ENCODE results near the gene SAPCD2. TPM values are rescaled to one million over a fixed set of nuclear protein-coding genes. Genes with fewer than 3 reads are reported as not detected.
"Not testable (repeated sequence)": the region's sequence is repeated elsewhere in the genome, so short reads cannot be mapped to it uniquely, and the experiment has no call there.

SAPCD2 gene
- total RNA-seq, 1 donor from 2014 or later = 0.12 TPM

GRCh38 chr9:137068539-137069507 lies 1.5 kb downstream of the SAPCD2 start:
- intact Hi-C loops (cut with micrococcal nuclease) = no loop called here
- ATAC-seq (no peak), DNase-seq (peak; percentile 20)

DNA sequence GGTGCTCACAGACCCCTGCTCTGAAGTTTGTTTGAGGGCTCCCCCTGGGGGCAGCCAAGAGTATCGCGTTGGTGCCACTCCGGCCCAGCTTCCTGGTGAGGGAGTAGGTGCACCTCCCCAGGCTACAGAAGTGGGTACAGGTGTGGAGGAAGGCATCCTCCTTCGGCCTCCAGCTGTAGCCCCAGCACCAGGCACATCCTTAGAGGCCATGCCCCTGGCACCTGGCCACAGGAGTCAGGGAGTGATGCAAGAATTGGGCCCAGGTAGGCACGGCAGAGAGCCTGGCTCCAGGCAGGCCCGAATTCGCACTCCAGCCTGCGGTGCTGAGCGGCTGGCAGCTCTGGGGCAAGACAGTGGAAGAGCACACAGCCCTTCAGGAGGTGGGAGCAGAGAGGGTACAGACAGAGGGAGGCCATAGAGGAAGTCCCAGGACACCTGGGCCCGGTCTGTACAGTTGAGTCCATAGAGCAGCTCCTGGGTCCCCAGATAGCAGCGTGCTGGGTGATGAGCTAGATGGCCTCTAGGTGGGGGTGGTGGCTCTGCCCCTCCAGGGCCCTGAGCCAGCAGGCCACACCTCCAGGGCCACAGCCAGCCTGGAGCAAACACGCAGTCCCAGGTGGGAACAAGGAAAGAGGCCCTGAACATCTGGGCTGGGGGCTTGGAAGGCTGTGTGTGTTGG lies 2.4 kb downstream of the SAPCD2 start:
- peak; percentile 83 for DNase-seq
- peak; percentile 44 for ATAC-seq
- intact Hi-C loops (cut with micrococcal nuclease) = no loop called here

- ATAC-seq (no peak), DNase-seq (no peak)
- intact Hi-C loops (cut with micrococcal nuclease) = no loop called here
Observed at GRCh38 chr9:137066096-137066861, 4.1 kb downstream of the SAPCD2 start.

- DNase-seq (no peak), ATAC-seq (no peak)
- intact Hi-C loops (cut with micrococcal nuclease) = no loop called here
Observed at GRCh38 chr9:137065336-137065967, 4.9 kb downstream of the SAPCD2 start.

DNA sequence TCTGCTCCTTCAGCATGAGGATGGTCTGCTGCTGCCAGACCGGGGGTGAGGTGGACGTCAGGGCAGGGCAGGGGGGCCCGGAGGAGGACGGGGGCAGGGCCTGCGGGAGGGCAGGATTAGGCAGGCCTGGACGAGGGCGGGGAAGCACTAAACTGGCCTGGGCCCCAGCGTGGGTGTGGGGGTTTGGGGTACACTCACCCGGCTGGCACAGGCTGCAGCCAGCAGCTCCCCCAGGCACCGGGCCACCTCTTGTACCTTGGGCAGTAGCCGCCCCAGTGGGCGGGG lies 5.5 kb downstream of the SAPCD2 start:
- DNase-seq = no peak
- intact Hi-C loops (cut with micrococcal nuclease) = no loop called here
- no peak for ATAC-seq

DNA sequence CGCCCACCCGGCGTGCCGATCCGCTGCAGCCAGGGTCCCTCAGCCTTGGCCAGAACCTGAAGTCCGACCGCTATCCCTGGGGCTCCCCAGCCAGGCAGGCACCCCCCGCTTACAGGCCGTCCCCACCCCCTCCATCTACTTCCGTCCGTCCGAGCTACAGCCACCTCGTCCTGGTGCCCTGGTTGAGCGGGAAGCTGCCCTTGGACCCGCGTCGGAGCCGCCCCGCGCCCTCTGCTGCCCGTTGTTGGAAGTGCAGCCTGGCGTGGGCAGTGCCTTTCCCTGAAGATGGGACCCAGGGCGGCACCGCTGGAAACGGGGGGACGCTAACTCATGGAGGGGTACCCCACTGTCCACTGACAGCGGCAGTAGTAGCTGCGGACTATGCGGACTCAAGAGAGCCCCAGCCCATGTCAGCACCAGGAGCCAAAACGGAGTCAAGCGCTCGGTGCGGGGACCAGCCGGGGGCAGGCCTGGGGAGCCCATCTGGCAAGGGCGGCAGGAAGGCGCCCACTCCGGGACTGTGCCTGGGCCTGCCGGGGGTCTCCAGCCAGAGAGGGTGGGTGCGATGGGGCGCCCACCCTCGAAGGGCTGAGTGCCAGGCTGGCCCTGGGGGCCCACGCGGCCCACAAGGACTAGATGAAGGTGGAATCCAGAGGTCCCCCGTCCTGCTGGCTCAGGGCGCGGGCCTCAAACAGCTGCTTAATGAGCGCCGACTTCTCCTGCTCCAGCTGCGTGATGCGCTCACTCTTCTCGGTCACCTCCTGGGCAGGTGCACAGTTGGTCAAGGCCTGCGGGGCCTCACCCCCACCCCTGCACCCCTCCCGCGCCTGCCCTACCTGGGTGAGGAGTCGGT lies 6.1 kb downstream of the SAPCD2 start:
- intact Hi-C loops (cut with micrococcal nuclease) = no loop called here
- DNase-seq (peak; percentile 88), ATAC-seq (peak; percentile 72)

DNA sequence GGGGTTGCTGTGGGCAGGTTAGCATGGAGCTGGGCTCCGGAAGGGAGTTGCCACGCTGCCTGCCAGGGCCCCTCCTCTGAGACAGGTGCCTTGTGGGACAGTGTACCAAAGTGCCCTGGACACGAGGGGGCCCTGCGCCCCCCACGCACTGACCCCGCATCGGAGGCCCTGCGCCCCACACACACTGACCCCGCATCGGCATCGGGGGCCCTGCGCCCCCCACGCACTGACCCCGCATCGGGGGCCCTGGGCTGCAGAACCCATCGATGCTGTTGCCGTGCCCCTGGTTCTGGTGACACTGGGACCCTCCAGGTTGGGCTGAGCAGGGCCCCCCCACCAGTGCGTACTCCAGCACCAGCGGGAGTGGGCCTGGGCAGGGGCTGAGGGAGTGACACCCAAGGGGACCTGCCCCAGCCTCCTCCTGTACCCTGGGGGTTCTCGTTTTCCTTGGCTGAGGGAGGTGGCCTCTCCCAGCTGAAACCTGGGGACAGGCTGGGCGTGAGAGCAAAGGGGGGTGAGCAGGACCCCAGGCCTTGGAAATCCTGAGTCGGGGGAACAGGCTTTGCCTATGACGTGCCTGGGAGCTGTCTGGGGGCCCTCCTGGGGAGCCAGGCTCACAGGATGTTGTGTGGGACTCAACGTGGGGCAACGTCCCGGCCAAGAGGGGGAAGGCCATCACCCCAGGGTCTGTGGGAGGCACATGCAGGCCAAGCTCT lies 6.9 kb downstream of the SAPCD2 start:
- ATAC-seq = no peak
- DNase-seq = no peak
- intact Hi-C loops (cut with micrococcal nuclease) = no loop called here

GRCh38 chr9:137062798-137063197 lies 7.6 kb downstream of the SAPCD2 start:
- DNase-seq; intact Hi-C loops (cut with micrococcal nuclease); ATAC-seq: not testable (repeated sequence)

GRCh38 chr9:137062384-137062783 lies 8.0 kb downstream of the SAPCD2 start:
- ATAC-seq = no peak
- DNase-seq = no peak
- intact Hi-C loops (cut with micrococcal nuclease) = no loop called here

GRCh38 chr9:137058521-137059234 lies 11.7 kb downstream of the SAPCD2 start:
- DNase-seq = no peak
- no peak for ATAC-seq
- intact Hi-C loops (cut with micrococcal nuclease) = no loop called here

GRCh38 chr9:137057545-137057944 lies 12.8 kb downstream of the SAPCD2 start:
- ATAC-seq = no peak
- no peak for DNase-seq
- intact Hi-C loops (cut with micrococcal nuclease) = no loop called here

DNA sequence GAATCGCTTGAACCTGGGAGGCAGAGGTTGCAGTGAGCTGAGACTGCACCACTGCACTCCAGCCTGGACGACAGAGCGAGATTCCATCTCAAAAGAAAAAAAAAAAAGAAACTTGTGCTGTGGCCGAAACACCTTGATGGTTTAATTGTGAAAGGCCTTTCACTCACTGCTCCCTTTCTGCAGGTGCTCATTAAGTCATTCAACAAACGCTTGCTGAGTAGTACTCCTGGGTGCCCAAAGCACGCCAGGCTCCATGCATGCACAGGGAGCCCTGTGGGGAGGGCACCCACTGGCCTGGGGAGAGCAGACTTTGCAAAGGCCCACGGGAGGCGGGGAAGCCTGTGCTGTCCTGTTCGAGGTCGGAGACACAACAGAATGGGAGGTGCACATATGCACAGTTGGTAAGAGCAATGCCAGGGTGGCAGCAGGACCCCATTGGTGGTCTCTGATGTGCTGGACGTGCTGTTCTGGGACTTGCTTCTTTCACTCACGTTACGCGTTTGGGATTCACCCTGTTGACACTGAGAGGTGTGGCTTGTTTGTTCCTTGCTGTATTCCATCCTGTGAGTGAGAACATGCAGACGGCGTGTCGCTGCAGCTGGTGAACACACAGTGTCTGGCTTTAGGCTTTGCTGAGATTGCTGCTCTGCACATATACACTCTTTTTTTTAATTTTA lies 13.5 kb downstream of the SAPCD2 start:
- no peak for DNase-seq
- intact Hi-C loops (cut with micrococcal nuclease) = no loop called here
- no peak for ATAC-seq

DNA sequence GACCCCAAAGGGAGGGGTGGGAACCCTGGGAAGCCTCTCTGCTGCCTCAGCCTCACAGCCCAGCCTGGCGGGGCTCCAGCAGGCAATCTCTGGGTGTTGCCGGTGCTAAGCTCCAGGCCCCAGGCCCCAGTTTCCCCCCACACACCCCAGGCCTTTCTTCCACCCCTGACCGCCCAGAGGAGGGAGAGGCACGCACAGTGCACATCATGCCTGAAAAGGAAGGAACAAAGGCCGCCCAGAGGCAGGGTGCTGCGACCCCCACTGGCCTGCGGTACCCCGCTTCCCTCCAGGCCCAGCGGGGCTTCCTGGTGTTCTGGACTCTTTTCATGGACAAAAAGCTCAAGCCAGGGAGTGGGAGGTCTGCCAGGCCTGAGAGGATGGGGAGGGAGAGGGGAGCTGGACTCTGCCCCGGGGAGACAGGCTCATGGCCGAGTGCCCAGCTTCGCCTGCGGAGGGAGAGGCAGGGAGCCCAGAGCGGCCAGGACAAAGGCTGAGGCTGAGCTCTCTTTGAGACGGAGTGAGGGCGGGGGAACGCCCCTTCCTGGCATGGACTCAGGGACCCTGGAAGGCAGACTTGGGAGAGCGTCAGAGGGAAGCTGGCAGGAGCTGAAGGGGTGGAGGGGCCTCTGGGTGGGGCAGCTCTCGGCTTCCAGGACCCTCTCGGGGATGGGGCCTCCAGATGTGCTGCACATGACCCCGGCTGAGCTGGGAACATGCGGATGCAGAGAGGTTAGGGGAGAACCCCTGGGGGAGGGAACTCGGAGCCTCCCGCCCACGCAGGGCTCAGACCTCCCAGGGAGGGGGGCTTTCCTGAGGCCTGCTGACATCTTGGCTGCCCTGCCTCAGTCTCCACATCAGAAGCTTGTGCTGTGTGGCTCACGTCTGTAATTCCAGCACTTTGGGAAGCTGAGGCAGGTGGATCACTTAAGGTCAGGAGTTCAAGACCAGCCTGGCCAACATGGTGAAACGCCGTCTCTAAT lies 14.7 kb downstream of the SAPCD2 start:
- DNase-seq = peak; percentile 96
- intact Hi-C loops (cut with micrococcal nuclease) = no loop called here
- ATAC-seq = peak; percentile 93

GRCh38 chr9:137054932-137055384 lies 15.4 kb downstream of the SAPCD2 start:
- ATAC-seq = peak; percentile 7
- DNase-seq = no peak
- intact Hi-C loops (cut with micrococcal nuclease) = no loop called here

Data from left ventricle myocardium superior (tissue), 1 donor.